Skin of body (tissue), 2 donors: Measurements from ENCODE around the gene SMARCD3. TPM values are rescaled to one million over a fixed set of nuclear protein-coding genes. Genes with fewer than 3 reads are reported as not detected.

Experiments
- DNase-seq: peaks from one replicate; lab custom pipeline; 2025; lab: John Stamatoyannopoulos, UW
- total RNA-seq: library from RNA; depleted of rRNA; stranded (reverse); fragments of >200 nt; gene quantifications from one replicate; pipeline ENCODE4 v1.2.3, GENCODE V29; 2014

SMARCD3 gene
- total RNA-seq, 1 donor from 2014 or later: 34.5 TPM

GRCh38 chr7:151249034-151249731, 689 bp upstream of the SMARCD3 start:
- peak; percentile 57 for DNase-seq

GRCh38 chr7:151247611-151248345, 716 bp downstream of the SMARCD3 start:
- no peak for DNase-seq

DNA sequence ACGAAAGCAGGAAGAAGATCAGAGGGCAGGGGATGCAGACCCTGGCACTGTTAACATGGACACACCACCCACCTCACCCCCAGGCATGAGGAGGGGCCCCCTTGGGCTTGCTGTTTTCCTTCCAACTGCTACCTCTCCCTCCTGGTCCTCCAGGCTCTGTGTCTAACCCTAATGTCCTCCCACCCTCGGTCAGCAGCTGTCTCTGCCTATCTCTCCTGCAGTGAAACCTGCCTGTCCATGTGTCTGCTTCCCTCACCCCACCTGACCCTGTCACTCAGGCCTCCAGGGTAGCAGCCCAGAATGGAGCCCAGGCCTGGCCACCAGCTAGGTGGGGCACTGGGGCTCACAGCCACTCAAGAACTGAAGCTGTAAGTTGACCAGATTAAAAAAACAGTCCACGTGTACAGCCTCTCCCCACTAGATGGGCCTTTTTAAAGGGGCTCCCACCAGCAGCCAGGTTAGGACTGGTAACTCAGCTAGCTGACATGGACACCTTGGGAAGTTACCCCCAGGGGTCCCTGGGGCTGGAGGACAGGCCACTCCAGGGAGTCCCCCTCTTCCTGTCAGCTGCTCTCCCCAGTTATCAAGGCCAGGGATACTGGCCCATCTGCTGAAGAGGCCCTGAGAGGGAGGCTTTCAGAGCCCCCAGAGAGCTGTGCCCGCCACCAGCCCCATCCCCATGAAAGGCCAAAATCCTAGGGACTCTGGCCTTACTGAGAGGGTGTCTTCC, 1.5 kb downstream of the SMARCD3 start:
- DNase-seq: no peak

- DNase-seq: no peak
Measured at GRCh38 chr7:151246102-151246850, 2.2 kb downstream of the SMARCD3 start.

GRCh38 chr7:151245360-151246101, 3.0 kb downstream of the SMARCD3 start:
- DNase-seq: no peak

DNA sequence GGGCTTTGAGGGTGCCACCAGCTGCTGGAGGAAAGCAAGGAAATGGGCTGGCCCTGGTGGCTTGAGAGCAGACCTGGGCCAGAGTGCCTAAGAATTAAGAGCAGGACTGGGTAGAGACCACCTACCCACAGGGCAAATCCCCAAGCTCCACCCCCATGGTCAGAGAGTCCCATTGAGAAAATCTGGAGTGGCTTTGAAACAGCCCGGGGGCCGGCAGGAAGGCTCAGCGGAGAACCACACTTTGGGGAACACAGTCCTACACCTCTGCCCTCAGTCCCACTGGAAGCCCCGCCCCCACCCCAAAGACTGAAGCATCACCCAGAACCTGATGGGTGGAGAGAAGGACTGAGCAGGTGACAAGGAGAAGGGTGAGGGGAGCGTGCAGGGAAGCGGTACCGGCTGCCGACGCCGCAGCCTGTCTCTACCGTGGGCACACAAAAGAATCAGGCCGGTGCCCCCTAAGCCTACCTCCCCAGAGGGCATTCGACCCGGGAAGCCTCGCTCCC, 3.6 kb downstream of the SMARCD3 start:
- no peak for DNase-seq

DNA sequence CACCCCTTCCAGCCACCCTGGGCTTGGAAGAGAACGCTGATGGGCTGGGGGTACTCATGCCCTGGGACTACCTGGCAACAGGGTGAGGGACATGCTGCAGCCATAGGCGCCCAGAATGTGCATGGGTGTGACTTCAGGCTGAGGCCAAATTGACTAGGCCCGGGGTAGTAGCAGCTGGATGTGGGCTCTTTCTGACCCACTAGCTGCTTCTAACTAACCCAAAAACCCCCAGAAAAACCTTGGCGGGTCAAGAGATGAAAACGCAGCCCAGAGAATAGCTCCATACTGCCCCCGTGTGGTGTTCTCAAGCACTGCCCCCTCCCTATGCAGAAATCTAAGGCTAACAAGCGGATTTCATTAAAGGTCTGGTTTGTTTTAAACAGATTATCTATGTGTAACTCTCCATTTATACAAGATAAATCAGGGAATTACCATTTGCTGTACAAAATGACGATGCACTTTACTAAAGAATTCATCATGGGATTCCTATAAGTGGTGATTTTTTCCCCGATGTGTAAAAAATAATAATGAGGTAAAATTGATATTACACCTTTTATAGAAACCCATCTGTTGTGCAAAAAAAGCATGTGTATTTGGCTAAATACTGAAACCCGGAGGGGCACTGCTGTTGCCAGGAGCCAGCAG, 4.2 kb downstream of the SMARCD3 start:
- DNase-seq: no peak

DNA sequence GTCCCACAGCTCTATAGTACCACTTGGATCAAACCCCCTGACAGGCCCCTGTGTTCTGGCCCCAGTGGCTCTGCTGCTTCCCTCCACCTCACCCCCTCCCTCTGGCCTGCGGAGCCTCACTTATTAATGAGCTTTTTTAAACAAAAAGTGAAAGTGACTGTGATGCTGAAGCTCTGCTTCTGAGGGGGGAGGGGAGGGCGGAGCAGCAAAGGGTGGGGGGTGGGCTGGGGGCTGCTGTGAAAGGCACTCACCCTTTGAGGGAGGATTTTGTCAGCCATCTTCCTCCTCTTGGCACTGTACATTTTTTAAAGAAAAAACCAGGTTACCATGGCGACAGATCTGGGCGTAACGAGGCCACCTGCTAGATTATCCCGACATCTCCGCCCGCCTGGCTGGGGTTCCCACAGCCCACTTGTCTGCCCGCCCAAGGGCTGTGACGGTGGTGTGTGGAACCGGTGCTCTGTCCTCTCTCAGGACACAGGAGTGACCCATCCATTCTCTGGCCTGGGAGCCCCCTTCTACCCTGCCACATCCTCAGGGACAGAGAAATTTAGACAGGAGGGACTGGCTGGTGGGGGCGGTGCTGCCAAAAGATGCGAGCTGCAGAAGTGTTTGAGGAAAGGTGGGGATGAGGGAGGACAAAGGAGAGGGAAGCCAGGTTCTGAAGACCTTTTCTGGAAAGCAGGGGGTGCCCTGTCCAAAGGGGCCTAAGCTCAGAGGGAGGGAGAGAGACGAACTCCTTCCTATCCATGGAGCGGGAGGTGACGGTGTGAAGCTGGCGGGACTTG, 4.9 kb downstream of the SMARCD3 start:
- DNase-seq: no peak

DNA sequence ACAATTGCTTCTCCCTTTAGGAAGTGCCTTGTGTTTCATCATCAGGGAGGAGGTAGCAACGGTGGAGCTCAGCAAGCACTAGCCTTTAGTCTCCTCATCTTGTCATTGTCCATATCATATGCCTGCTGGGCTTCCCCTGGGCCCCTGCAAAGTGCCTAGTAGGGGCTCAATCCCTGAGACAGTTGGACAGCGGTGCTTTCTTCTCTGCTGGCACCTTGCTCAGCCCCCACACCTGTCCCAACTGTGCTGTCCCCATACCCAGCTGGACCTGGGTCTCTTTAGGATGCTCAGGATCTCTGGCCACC, 5.5 kb downstream of the SMARCD3 start:
- DNase-seq: no peak

DNA sequence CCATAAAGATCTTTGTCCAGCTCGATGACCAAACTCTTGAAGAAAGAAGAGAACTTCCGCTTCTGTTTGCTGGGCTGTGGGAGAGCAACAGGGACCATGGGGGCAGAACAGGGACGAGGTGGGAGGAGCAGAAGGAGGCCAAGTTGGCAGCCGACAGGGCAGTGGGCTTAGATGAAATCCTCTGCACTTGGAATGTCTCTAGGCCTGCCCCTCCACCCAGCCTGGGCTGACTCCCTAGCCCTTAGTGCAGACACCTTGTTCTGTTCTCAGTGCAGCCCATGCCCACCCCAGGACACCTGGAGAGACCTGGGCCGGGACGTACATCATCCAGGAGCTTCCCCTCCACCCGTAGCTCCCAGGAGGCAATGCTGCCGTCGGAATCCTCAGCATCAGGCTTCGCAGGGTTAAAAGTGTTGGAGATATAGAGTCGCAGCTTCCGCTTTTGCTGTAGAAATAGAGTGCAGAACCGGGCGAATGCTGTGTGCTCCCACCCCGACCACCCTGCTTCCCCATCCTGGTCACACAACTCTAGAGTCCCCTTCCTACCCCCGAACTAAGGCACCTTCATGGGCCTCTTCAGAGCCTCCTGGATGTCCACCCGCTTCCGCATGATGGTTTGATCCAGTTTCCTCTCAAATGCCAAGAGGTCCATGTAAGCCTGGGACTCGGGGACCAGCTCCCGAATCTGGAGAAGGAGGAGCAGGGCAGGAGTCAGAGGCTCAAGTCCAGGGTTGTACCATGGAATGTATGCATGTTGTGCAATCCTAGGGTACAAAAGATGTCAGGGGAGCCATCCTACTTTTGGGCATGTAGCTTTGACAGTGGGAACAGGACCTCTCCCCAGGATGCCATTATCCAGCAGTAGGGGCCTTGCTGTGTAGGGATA, 6.1 kb downstream of the SMARCD3 start:
- no peak for DNase-seq

DNA sequence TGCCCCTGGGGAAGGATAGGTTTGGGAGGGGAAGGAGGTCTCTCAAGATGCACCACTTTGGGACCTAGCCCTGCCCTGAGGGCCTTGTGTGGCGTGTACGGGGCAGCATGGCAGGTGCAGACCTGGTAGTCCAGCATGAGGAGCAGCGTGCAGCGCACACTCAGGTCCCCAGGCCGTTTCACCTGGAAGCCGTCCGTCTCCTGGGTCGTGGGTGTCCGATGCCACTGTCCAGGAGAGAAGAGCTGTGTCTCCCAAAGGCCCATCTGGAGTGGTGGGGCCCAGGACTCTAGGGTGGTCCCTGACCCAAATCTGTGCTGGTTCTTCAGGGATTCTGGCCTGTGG, 6.8 kb downstream of the SMARCD3 start:
- DNase-seq: no peak

DNA sequence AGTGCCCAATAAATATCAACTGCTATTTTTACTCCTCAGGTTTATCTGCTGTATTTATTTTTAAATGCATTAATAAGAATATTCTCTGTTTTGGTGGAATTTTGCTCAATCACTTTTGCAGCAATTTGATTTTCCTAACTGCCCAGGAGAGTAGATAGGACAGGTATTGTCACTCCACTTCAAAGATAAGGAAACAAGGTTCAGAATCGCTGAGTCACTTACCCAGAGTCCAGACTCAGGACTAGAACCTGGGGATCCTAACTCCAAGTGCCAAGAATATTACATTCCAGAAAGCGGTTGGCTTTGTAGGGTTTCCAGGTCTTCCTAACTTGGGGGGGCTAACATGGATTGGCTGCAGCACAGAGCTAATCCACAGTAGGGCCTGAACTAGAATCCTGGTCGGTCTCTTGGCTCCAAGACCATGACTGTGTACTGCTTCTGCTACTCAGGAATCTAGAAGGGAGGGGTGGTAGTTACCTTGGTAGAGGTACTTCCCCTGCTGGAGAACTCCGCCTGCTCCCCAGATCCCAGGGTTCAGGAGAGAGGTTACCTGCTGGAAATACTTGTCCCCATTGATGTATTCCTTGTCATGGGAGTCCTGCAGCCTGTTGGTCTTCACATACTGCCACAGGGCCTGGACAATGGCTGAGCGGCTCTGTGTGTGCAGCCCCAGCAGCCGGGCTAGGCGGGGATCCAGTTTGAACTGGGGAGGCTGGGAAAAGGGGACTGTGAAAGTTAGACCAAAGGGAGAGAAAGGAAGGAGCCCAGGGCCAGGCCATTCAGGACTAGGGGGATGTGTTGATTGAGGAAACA, 7.3 kb downstream of the SMARCD3 start:
- DNase-seq: no peak

DNA sequence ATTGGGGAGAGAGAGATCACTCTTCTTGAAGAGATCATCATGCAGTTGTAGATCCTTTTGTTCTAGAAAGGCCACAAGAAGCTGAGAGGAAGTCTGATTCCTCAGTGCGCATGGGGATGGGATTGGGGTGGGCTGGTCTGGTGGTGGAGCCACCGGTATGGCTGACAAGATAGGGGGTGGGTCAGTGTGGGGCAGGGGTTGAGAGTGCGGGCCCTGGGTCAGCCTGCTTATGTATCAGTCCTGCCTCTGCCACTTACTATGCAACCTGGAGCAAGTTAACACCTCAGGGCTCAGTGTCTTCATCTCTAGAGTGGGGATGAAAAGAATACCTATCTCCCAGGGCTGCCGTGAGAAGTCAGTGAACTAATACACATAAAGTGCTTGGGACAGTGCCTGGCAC, 8.0 kb downstream of the SMARCD3 start:
- DNase-seq: no peak

DNA sequence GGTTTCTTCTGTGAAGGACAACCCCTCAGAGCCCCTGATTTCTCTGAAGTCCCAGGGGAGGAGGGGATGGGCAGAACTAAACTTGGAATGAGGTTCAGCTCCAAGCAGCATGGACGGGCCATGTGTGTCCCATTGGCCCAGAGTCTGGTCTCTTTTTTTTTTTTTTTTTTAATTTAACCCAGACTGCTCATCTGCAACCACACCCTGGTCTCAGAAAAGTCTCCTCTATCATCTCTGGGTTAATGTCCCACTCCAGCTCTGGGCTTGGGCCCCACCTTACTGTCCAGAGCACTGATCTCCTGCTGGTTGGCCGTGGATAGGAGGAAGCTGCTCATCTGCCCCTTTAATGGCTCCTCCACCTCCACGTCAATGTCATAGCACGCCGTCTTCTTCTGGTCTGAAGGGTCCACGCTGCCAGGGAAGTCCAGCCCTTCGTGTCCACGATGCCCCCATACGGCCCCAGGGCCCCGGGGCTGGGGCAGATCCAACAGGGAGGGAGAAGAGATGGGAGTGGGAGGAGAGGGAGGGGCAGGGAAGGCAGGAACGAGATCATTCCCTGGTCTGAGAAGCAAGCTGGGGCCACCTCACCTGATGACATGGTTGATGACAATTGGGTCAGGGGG, 8.5 kb downstream of the SMARCD3 start:
- DNase-seq: no peak

DNA sequence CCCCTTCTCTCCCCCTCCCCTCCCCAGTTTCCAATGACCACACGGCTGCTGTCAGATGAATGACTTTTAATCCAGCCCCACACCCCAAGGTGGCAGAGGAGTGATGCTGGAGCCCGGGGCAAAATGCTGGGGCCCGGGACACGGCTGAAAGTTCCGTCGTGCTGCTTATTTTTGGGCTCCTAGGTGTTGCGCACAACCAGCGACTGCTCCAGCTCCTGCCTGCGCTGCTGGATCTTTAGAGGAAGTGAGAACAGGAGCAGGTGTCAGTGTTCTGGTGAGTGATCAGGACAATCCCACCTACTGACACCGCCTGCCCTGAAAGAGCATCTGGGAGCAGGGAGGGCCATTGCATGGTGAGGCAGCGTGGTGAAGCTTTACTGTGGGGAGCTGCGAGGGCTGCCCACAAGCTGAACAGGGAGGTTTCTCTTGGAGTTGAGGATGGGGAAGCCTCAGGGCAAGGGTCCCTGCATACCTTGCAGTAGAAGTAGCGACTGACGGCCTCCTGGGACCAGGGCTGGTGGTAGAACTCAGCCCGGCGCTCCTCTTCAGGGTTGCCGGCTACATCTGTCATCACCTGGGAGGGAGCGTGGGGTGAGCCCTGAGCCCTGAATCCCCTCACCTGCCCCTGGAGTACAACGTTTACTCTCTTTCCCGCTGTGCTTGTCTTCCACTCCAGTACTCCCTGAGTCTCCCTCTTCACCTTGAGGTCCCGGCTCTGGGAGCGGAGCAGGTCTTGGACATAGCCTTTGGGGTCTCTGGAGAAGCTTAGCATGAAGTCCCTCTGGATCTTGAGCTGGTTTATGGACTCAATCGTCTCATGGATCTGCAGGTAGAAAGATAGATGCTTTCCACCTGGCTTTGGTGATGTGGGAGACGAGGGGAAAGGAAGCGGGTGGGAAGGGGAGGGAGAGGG, 9.3 kb downstream of the SMARCD3 start:
- no peak for DNase-seq

- no peak for DNase-seq
Measured at GRCh38 chr7:151238190-151238810, 10.2 kb downstream of the SMARCD3 start.
